ENCODE results near the gene JMJD7. TPM values are rescaled to one million over a fixed set of nuclear protein-coding genes. Genes with fewer than 3 reads are reported as not detected.

Gene JMJD7
- total RNA-seq (2022) (10.9 and 12.2 TPM in 2 replicates), Bru-seq, nascent RNA (percentile 59 among the genes with signal in this experiment), BruChase-seq, experiment 1, labeled RNA remaining after a 2-hour chase (percentile 65 among the genes with signal in this experiment), BruChase-seq, experiment 2, labeled RNA remaining after a 6-hour chase (percentile 78 among the genes with signal in this experiment)
- long read RNA-seq, transcript JMJD7-201 (8 exons, 1,416 nt) = major isoform, 15 of 17 reads
- long read RNA-seq, partial matches to known transcripts = 0 of 17 reads
- long read RNA-seq, other reads (novel, unspliced or antisense) = 0 of 17 reads

DNA sequence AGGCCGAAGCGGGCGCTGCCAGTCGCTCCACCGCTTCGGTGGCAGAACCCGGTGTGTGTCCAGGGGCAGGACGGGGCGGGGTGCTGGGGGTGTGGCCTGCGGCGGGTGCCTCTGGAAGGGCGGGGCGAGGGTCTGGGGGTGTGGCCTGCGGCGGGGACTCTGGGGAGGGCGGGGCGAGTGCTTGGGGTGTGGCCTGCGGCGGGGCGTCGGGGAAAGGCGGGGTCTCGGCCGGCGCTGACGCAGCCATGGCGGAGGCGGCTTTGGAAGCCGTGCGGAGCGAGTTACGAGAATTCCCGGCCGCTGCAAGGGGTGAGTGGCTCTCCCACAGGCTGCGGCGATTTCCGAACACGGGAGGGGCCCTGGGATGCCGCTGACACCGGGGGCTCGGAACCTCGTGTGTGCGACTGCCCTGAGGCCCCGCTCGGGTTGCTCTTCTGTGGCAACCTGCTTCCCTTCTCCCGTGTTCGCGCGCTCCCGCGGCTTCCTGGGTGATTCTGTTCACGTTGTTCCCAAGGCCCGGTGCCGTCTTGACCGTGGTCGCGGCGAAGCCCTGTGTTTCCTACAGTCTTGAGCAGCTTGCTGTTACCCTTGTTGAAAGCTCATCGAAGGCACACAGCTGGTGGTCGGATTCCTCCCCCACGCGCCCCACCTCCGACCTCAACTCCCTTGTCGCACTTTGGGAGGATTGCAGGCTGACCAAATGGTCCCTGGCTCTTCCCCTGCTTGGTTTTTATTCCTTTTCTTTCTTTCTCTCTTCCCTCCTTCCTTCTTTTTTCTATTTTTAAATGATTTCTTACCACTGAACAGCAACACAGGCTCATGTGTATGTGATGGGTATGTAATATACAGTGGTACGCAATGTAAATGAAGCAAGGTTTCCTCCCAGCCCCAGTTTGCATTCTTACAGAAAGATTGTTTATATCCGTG is at the start of gene JMJD7:
Gene JMJD7, plus strand, starts transcription at position 213 of the 927 bp plus-strand sequence. Its CDS starts 33 bp downstream, at position 246.
- no TSS peak for BruUV-seq (replicated peaks)
- Histone ChIP-seq H3K4me3 (ENCODE audit: low read depth, low read length) (peak within 1 kb of the TSS; percentile 86), H3K4me1 (no peaks in the 10 kb centered on the region), H3K36me3 (ENCODE audit: control insufficient read depth, insufficient read depth, low read length) (no peaks in the 10 kb centered on the region), H3K9me3 (no peaks in the 10 kb centered on the region), H3K27me3 (replicated peaks; ENCODE audit: control insufficient read depth, insufficient read depth, low read length) (no peaks in the 10 kb centered on the region)
- DNase-seq = peak; percentile 90 to 93
- peaks cover 12% of the 10 kb centered on the region for H3K4me1 Mint-ChIP-seq (ENCODE audit: low read depth, unreplicated experiment)
- peaks cover 12% of the 10 kb centered on the region for H3K36me3 Mint-ChIP-seq (ENCODE audit: insufficient read depth, unreplicated experiment)
- peak within 1 kb of the TSS; percentile 89 for H3K27ac Mint-ChIP-seq (ENCODE audit: unreplicated experiment)
- no peaks in the 10 kb centered on the region for H3K9me3 Mint-ChIP-seq (ENCODE audit: unreplicated experiment)
- POLR2A ChIA-PET = no interaction called here
- CTCF ChIA-PET = interaction anchor here (1.0 to 1.2 kb wide), 2 partner anchors 77 to 362 kb away, joined by 3 read pairs; no protein-coding TSS in a partner anchor
- peak within 1 kb of the TSS; percentile 91 for H3K4me3 Mint-ChIP-seq (ENCODE audit: unreplicated experiment)
- intact Hi-C loops (cut with micrococcal nuclease; ENCODE audit: unreplicated experiment) = loop anchor here (5.0 kb wide), 1 partner anchor 74 kb away; no protein-coding TSS in a partner anchor
- no peaks in the 10 kb centered on the region for H3K27me3 Mint-ChIP-seq (ENCODE audit: insufficient read depth, unreplicated experiment)
- TF ChIP-seq CTCF (IDR thresholded peaks at IDR 0.05; ENCODE audit: insufficient read depth in 1 of 2, low read depth in 1 of 2, low read length in 1 of 2, severe bottlenecking in 1 of 2, unreplicated experiment in 1 of 2) = no peak

DNA sequence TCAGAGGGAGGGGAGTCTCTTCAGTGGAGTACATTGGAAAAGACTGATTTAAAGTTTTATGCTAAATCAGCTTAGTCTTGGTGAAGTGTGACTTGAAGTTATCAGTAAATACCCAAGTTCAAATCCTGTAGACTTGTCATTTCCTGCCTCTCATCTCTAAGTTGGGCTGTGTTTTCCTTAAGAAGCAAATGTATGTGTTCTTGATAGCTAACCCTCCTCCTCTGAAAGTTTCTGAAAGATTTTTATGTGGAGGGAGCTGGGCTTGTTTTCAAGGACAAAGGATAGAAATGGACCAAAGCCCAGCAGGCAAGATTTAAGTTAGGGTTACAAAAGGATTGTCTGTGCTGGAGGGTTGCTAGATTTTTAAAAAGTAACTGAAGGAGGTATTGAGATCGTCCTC is 49.4 kb upstream of the JMJD7 start:
- H3K36me3 ChIP-seq (ENCODE audit: control insufficient read depth, insufficient read depth, low read length) = no peaks in the 10 kb centered on the region
- ChIA-PET POLR2A (no interaction called here), CTCF (no interaction called here)
- TF ChIP-seq CTCF (IDR thresholded peaks at IDR 0.05; ENCODE audit: insufficient read depth in 1 of 2, low read depth in 1 of 2, low read length in 1 of 2, severe bottlenecking in 1 of 2, unreplicated experiment in 1 of 2) = no peak
- H3K4me1 Mint-ChIP-seq (ENCODE audit: low read depth, unreplicated experiment) = peaks cover 32% of the 10 kb centered on the region
- no peak overlapping the region for H3K27ac Mint-ChIP-seq (ENCODE audit: unreplicated experiment)
- intact Hi-C loops (cut with micrococcal nuclease; ENCODE audit: unreplicated experiment) = no loop called here
- H3K27me3 Mint-ChIP-seq (ENCODE audit: insufficient read depth, unreplicated experiment) = no peaks in the 10 kb centered on the region
- no TSS peak for BruUV-seq (replicated peaks)
- no peak overlapping the region for H3K4me3 ChIP-seq (ENCODE audit: low read depth, low read length)
- H3K9me3 ChIP-seq = no peaks in the 10 kb centered on the region
- peaks cover 40% of the 10 kb centered on the region for H3K36me3 Mint-ChIP-seq (ENCODE audit: insufficient read depth, unreplicated experiment)
- DNase-seq = no peak
- peaks cover 33% of the 10 kb centered on the region for H3K4me1 ChIP-seq
- H3K4me3 Mint-ChIP-seq (ENCODE audit: unreplicated experiment) = no peak overlapping the region
- H3K9me3 Mint-ChIP-seq (ENCODE audit: unreplicated experiment) = no peaks in the 10 kb centered on the region
- no peaks in the 10 kb centered on the region for H3K27me3 ChIP-seq (replicated peaks; ENCODE audit: control insufficient read depth, insufficient read depth, low read length)

- no peak overlapping the region for H3K4me3 ChIP-seq (ENCODE audit: low read depth, low read length)
- Mint-ChIP-seq H3K4me3 (ENCODE audit: unreplicated experiment) (no peak overlapping the region), H3K36me3 (ENCODE audit: insufficient read depth, unreplicated experiment) (peaks cover 28% of the 10 kb centered on the region), H3K9me3 (ENCODE audit: unreplicated experiment) (no peaks in the 10 kb centered on the region), H3K27me3 (ENCODE audit: insufficient read depth, unreplicated experiment) (no peaks in the 10 kb centered on the region), H3K27ac (ENCODE audit: unreplicated experiment) (no peak overlapping the region), H3K4me1 (ENCODE audit: low read depth, unreplicated experiment) (peaks cover 21% of the 10 kb centered on the region)
- ChIA-PET CTCF (interaction anchor here (0.9 kb wide), 1 partner anchor 10 kb away, joined by 3 read pairs; no protein-coding TSS in a partner anchor), POLR2A (no interaction called here)
- BruUV-seq (replicated peaks) = no TSS peak
- H3K9me3 ChIP-seq = no peaks in the 10 kb centered on the region
- H3K4me1 ChIP-seq = peaks cover 39% of the 10 kb centered on the region
- intact Hi-C loops (cut with micrococcal nuclease; ENCODE audit: unreplicated experiment) = no loop called here
- H3K36me3 ChIP-seq (ENCODE audit: control insufficient read depth, insufficient read depth, low read length) = no peaks in the 10 kb centered on the region
- no peaks in the 10 kb centered on the region for H3K27me3 ChIP-seq (replicated peaks; ENCODE audit: control insufficient read depth, insufficient read depth, low read length)
- no peak for TF ChIP-seq CTCF (IDR thresholded peaks at IDR 0.05; ENCODE audit: insufficient read depth in 1 of 2, low read depth in 1 of 2, low read length in 1 of 2, severe bottlenecking in 1 of 2, unreplicated experiment in 1 of 2)
- no peak for DNase-seq
These were observed 48.2 kb upstream of the JMJD7 start for GRCh38 chr15:41779662-41780157.
